WERI-Rb-1 (cell line): ENCODE results near the gene PCDHGB7.
"Not testable (repeated sequence)": the region's sequence is repeated elsewhere in the genome, so short reads cannot be mapped to it uniquely, and the experiment has no call there.

ENCODE experiments used
- DNase-seq: peaks from one replicate; pipeline ENCODE4 v3.0.0-alpha.2; 2020
- H3K27ac ChIP-seq: fragments of 250-450 bp; sonication (Bioruptor Pico); 2 replicates; pipeline ENCODE4 v1.5.1; 2020; ENCODE audit warnings: mild to moderate bottlenecking, moderate library complexity
- H3K27me3 ChIP-seq: fragments of 250-450 bp; sonication (Bioruptor Pico); 2 replicates; pipeline ENCODE4 v1.5.1; 2021; ENCODE audit warnings: mild to moderate bottlenecking, low read depth, moderate library complexity; ENCODE audit not compliant: insufficient read depth, severe bottlenecking
- H3K36me3 ChIP-seq: fragments of 250-450 bp; sonication (Bioruptor Pico); 2 replicates; pipeline ENCODE4 v1.5.1; 2020; ENCODE audit warnings: mild to moderate bottlenecking, moderate library complexity
- H3K4me3 ChIP-seq: 2 replicates; pipeline ENCODE4 v1.5.1; 2011; ENCODE audit warnings: low read depth, mild to moderate bottlenecking, control low read depth, low read length
- H3K9me3 ChIP-seq: fragments of 250-450 bp; sonication (Bioruptor Pico); 2 replicates; pipeline ENCODE4 v1.5.1; 2021; ENCODE audit warnings: mild to moderate bottlenecking, moderate library complexity; ENCODE audit not compliant: severe bottlenecking
- CTCF ChIP-seq: IDR thresholded peaks from 2 replicates; pipeline ENCODE4 v1.5.1; 2011; ENCODE audit warnings: low read depth, mild to moderate bottlenecking, control low read depth, inconsistent platforms, low read length

The PCDHGB7 gene

DNA sequence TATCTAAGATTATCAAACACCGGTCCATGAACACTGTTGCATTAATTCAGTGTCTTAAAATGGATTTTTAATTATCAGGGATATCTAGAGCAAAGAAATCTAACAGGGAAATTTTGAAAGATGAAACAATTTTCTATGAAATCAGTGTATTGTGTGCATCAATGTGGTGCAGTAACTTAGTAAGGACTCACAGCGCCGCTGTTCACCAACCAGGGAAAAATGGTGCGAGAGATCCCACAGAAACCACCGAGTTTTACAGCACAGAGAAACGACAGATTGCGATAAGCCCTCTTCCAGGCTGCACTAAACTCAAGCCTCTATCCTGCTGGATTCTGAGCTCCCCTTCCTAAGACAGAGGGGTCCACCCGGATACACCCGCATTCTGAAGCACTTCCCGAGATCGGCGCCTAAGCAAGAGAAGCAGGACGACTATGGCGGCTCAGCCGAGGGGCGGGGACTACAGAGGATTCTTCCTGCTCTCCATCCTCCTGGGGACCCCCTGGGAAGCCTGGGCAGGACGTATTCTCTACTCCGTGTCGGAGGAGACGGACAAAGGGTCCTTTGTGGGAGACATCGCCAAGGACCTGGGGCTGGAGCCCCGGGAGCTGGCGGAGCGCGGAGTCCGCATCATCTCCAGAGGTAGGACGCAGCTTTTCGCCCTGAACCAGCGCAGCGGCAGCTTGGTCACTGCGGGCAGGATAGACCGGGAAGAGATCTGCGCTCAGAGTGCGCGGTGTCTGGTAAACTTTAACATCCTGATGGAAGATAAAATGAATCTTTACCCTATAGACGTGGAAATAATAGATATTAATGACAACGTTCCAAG lies 34.8 kb upstream of the PCDHGB7 start, which contains the start of gene PCDHGA7:
PCDHGA7 (plus strand) TSS at position 274 of the 826 bp plus-strand sequence; CDS start at position 432, 158 bp downstream.
- no peak within 1 kb of the TSS for H3K4me3 ChIP-seq
- H3K27me3 ChIP-seq: no peaks in the 10 kb centered on the region
- peaks cover 13% of the 10 kb centered on the region for H3K9me3 ChIP-seq
- TF ChIP-seq CTCF: no peak
- no peak for DNase-seq
- H3K36me3 ChIP-seq: no peaks in the 10 kb centered on the region
- H3K27ac ChIP-seq: no peak within 1 kb of the TSS

- Histone ChIP-seq H3K36me3 (no peaks in the 10 kb centered on the region), H3K27ac (no peak overlapping the region), H3K27me3 (no peaks in the 10 kb centered on the region), H3K9me3 (peaks cover 13% of the 10 kb centered on the region), H3K4me3 (no peak overlapping the region)
- no peak for TF ChIP-seq CTCF
- DNase-seq: no peak
Measured at GRCh38 chr5:141383345-141383744, 34.1 kb upstream of the PCDHGB7 start.

DNA sequence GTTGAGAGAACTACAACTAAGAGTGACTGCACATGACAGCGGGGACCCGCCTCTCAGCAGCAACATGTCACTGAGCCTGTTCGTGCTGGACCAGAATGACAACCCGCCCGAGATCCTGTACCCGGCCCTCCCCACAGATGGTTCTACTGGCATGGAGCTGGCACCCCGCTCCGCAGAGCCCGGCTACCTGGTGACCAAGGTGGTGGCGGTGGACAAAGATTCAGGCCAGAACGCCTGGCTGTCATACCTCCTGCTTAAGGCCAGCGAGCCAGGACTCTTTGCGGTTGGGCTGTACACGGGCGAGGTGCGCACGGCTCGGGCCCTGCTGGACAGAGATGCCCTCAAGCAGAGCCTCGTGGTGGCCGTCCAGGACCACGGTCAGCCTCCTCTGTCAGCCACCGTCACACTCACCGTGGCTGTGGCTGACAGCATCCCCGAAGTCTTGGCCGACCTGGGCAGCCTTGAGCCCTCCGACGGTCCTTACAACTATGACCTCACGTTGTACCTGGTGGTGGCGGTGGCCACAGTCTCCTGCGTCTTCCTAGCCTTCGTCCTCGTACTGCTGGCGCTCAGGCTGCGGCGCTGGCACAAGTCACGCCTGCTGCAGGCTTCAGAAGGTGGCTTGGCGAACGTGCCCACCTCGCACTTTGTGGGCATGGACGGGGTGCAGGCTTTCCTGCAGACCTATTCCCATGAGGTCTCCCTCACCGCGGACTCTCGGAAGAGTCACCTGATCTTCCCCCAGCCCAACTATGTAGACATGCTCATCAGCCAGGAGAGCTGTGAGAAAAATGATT lies 32.8 kb upstream of the PCDHGB7 start:
- H3K36me3 ChIP-seq: no peaks in the 10 kb centered on the region
- TF ChIP-seq CTCF: no peak

DNA sequence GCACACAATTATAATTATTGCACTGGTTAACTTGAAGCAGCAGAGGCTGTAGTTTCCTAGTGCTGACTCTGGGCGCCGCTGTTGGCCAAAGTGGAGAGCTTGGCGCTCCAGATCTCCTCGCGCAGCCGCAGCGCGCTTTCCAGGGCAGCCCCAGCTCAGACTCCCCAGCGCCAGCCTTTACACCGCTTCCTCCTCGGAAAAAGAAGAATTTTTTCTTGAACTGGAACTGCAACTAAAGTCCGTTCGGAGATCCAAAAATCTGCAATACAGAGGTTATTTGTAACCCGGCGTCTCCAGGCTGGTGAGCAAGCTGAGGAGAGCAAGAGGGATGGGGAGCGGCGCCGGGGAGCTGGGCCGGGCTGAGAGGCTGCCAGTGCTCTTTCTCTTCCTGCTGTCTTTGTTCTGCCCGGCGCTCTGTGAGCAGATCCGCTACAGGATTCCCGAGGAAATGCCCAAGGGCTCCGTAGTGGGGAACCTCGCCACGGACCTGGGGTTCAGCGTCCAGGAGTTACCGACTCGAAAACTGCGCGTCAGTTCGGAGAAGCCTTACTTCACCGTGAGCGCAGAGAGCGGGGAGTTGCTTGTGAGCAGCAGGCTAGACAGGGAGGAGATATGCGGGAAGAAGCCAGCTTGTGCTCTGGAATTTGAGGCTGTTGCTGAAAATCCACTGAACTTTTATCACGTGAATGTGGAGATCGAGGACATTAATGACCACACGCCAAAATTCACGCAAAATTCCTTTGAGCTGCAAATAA lies 29.7 kb upstream of the PCDHGB7 start, which contains the start of gene PCDHGB4:
PCDHGB4 (plus strand) TSS at position 142 of the 755 bp plus-strand sequence; CDS start at position 329, 187 bp downstream.
- H3K27ac ChIP-seq, DNase-seq, H3K4me3 ChIP-seq, H3K36me3 ChIP-seq, H3K27me3 ChIP-seq: not testable (repeated sequence)
- peaks cover 11% of the 10 kb centered on the region for H3K9me3 ChIP-seq

More for the DNA sequence above, 32.8 kb upstream of the PCDHGB7 start:
- Histone ChIP-seq H3K27me3 (no peaks in the 10 kb centered on the region), H3K27ac (no peak overlapping the region), H3K4me3 (no peak overlapping the region), H3K9me3 (peaks cover 13% of the 10 kb centered on the region)
- no peak for DNase-seq

GRCh38 chr5:141388661-141389060 lies 28.8 kb upstream of the PCDHGB7 start:
- Histone ChIP-seq H3K27ac (no peak overlapping the region), H3K4me3 (no peak overlapping the region), H3K36me3 (no peaks in the 10 kb centered on the region), H3K9me3 (peaks cover 6% of the 10 kb centered on the region), H3K27me3 (no peaks in the 10 kb centered on the region)
- no peak for TF ChIP-seq CTCF
- DNase-seq: no peak
